ENCODE results near the gene APLF.

APLF gene, protein sequence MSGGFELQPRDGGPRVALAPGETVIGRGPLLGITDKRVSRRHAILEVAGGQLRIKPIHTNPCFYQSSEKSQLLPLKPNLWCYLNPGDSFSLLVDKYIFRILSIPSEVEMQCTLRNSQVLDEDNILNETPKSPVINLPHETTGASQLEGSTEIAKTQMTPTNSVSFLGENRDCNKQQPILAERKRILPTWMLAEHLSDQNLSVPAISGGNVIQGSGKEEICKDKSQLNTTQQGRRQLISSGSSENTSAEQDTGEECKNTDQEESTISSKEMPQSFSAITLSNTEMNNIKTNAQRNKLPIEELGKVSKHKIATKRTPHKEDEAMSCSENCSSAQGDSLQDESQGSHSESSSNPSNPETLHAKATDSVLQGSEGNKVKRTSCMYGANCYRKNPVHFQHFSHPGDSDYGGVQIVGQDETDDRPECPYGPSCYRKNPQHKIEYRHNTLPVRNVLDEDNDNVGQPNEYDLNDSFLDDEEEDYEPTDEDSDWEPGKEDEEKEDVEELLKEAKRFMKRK

DNA sequence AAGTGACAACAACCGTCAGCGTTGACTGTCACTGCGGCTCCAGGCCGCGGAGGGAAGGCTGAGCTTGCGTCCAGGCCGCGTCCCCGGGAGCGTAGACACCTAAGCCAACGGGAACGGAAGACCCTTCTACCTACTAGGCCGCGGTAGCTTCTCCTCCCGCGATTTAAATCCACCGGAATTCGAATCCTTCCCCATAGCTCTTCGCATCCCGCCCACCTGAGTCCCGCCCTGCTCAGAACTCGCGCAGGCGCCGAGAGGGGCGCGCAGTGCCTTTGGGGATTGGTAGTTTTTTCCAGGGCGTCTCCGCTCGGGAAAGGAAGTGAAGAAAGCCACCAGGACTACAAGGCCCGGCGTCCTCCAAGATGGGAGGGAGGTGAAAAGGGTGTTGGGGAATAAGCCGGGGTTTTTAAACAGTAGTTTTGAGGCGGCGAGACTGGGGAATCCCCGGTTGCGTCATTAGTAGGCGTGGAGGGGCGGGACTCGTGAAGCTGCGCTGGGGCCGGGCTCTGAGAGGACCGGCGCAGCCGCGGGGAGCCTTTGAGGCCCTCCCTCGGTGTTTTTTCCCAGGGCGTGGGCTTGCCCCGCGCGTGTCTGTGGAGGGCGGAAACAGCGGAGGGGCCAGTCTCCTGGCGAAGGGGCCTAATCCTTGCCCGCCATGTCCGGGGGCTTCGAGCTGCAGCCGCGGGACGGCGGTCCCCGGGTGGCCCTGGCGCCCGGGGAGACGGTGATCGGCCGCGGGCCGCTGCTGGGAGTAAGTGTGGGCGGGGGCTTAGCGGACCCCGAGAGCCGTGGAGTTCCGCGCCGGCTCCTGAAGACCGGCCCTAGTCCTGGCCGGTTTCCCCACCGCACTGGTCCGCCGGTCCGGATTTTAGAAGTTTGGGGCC, at the start of gene APLF, which contains the start of gene FBXO48:
APLF (plus strand) TSS at position 509 of the 884 bp plus-strand sequence; CDS start at position 656, 147 bp downstream.
FBXO48 (minus strand) TSS at position 218 of the 884 bp plus-strand sequence. CDS start 2,149 bp downstream, outside the sequence.
- H3K9me3 Mint-ChIP-seq = no peaks in the 10 kb centered on the region
- peak within 1 kb of the TSS; percentile 94 for H3K4me3 Mint-ChIP-seq
- peaks cover 19% of the 10 kb centered on the region for H3K4me1 Mint-ChIP-seq
- ATAC-seq (ENCODE audit: low read depth) (peak; percentile 87), DNase-seq (ENCODE audit: low spot score in 2 of 2) (peak; percentile 96 to 98)
- H3K27ac Mint-ChIP-seq = peak within 1 kb of the TSS; percentile 96
- no peaks in the 10 kb centered on the region for H3K27me3 Mint-ChIP-seq
- H3K36me3 Mint-ChIP-seq = no peaks in the 10 kb centered on the region

DNA sequence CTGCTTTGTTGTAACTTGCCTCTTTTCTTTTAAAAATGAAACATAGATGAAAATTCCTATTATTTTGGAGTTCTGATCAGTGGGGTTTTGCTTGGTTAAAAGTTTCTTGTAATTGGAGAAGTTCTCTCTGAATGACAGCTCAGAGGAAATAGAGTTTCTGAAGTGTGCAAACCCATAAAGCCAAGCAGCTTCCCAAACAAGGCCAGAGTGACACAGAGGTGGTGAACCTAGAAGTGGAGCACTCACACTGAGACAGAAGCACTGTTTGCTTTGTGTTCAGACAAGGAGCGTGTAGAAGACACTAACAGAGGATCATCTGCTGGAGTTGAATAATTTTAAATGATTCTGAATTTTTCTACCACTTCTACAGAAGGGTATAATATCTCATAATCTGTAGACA, 49.5 kb upstream of the APLF start:
- H3K27me3 Mint-ChIP-seq = no peaks in the 10 kb centered on the region
- no peak for DNase-seq (ENCODE audit: low spot score in 2 of 2)
- H3K9me3 Mint-ChIP-seq = no peaks in the 10 kb centered on the region
- peaks cover 50% of the 10 kb centered on the region for H3K4me1 Mint-ChIP-seq
- H3K36me3 Mint-ChIP-seq = no peaks in the 10 kb centered on the region
- H3K4me3 Mint-ChIP-seq = peak overlapping the region; percentile 22
- peak; percentile 72 for ATAC-seq (ENCODE audit: low read depth)
- peak overlapping the region; percentile 15 for H3K27ac Mint-ChIP-seq

DNA sequence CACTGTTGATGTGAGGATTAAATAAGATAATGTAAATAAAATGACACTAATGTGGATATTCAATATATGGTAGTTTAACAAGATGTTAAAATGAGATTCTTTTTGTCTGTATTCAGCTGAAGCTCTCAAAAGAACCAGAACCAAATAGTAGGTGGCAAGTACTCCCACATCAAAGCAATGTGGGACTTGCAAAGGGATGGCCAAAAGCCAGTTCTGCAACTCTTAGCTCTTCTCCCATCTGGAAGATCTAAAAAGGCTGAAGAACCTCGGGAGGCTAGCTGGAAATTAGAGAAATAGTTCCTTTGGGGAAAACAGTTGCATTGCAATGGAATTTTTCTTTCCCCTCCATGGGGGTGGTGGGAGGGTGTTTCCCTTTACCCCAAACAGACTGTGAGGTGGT, 49.0 kb upstream of the APLF start:
- peaks cover 47% of the 10 kb centered on the region for H3K4me1 Mint-ChIP-seq
- no peak overlapping the region for H3K4me3 Mint-ChIP-seq
- DNase-seq (ENCODE audit: low spot score in 2 of 2) = no peak
- H3K9me3 Mint-ChIP-seq = no peaks in the 10 kb centered on the region
- ATAC-seq (ENCODE audit: low read depth) = no peak
- H3K27ac Mint-ChIP-seq = no peak overlapping the region
- H3K27me3 Mint-ChIP-seq = no peaks in the 10 kb centered on the region
- no peaks in the 10 kb centered on the region for H3K36me3 Mint-ChIP-seq

DNA sequence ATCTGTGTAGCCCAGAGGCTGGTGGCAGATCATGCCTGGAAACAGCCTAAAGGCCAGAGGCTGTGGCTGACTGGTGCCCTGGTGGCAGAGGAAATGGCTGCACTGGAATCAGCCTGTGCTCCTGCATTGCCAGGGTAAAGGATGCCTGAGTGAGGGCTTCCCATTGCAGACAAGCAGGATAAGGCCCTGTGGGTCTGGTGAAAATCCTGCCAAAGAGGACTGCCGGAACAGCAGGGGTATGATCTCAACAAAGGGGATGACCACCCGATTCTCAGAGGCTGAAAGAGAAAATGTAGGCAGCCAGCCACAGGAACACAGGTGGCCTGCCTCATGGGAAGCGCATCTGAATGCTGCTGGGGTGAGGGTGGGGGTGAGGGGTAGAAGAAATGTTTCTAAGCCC, 48.5 kb upstream of the APLF start:
- no peaks in the 10 kb centered on the region for H3K36me3 Mint-ChIP-seq
- no peak overlapping the region for H3K4me3 Mint-ChIP-seq
- H3K4me1 Mint-ChIP-seq = peaks cover 45% of the 10 kb centered on the region
- H3K27ac Mint-ChIP-seq = peak overlapping the region; percentile 18
- H3K27me3 Mint-ChIP-seq = no peaks in the 10 kb centered on the region
- DNase-seq (ENCODE audit: low spot score in 2 of 2) (no peak), ATAC-seq (ENCODE audit: low read depth) (peak; percentile 37)
- no peaks in the 10 kb centered on the region for H3K9me3 Mint-ChIP-seq

DNA sequence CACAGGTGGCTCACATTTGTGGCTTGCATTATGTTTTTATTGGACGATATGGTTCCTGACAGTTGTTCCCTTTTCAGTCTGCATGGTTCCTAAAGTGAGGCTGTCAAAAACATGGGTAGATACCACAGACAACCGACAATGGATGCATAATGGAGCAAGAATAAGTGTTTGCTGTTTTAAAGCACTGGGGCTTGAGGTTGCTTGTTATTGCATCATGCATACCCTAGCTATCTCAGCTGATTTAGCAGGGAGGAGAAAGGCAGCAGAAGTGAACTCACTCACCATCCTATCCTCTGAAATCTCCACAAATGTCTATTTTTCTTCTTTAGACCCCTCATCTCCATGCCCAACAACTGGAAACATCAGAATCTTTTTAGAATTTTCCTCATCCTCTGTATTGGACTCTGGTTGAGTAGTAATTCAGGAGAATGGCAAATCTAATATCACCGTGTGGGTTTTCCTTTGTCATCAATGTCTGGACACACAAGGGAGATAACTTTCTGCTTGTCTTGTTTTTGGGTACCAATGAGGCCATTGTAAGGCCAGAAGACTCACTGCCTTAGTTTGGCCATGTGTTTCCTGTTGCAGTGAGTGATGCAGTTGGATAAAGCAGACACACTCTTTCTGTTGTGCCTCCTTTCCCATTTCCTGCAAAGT, 47.0 kb upstream of the APLF start:
- no peaks in the 10 kb centered on the region for H3K27me3 Mint-ChIP-seq
- peaks cover 45% of the 10 kb centered on the region for H3K4me1 Mint-ChIP-seq
- H3K27ac Mint-ChIP-seq = no peak overlapping the region
- no peak overlapping the region for H3K4me3 Mint-ChIP-seq
- no peaks in the 10 kb centered on the region for H3K9me3 Mint-ChIP-seq
- ATAC-seq (ENCODE audit: low read depth) = no peak
- no peaks in the 10 kb centered on the region for H3K36me3 Mint-ChIP-seq
- no peak for DNase-seq (ENCODE audit: low spot score in 2 of 2)

DNA sequence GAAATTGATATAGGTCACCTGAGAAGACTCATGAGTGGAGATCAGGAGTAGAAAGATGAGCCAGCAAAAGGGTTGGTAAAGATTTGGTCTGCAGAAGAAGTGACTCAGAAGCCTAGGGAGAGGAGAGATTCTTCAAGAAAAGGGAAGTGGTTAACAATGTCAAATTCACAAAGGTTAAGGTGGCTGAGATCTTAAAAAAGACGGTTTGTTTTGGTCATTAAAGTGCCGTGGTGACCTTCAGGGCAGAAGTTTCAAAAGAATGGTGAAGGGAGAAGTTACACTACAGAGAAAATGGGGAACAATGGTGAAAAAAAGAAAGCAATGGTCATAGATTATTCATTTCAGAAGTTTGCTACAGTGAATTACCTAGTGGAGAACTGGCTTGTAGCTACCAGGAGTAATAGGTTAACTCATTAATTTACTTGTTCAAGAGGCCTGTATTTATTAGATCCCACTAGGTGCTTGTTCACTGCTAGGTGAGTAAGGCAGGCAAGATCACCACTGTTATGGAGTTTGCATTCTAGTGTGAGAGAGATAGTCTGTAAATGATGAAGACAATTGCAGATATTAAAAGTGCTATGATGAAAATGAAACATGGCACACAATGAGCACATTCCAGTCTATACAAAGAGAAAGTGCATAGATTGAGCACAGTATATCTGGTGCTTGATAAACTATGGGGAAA, 43.3 kb upstream of the APLF start:
- H3K9me3 Mint-ChIP-seq = no peaks in the 10 kb centered on the region
- peaks cover 33% of the 10 kb centered on the region for H3K4me1 Mint-ChIP-seq
- ATAC-seq (ENCODE audit: low read depth) = peak; percentile 82
- no peaks in the 10 kb centered on the region for H3K27me3 Mint-ChIP-seq
- H3K27ac Mint-ChIP-seq = no peak overlapping the region
- no peaks in the 10 kb centered on the region for H3K36me3 Mint-ChIP-seq
- peak in 1 of 2 donors; percentile 50 for DNase-seq (ENCODE audit: low spot score in 2 of 2)
- H3K4me3 Mint-ChIP-seq = no peak overlapping the region

DNA sequence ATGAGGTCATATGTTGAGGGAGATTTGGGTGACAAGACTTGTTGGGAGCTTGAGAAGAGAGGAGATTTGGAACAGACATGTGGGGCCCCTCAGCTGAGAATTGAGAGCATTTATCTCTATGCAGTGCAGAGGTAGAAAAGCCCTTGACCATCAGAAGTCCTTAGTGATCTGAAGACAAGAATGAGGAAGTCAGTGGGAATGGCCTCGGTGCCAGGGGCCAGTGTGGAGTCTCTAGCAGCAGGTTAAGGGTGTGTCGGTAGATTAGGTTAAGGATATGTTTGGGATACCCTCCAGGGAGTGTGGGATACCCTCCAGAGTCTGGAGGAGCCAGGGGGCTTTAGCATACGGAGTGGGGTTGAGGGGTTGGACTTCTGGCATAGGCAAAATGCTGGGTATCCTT, 41.9 kb upstream of the APLF start:
- DNase-seq (ENCODE audit: low spot score in 2 of 2) (no peak), ATAC-seq (ENCODE audit: low read depth) (no peak)
- Mint-ChIP-seq H3K27me3 (no peaks in the 10 kb centered on the region), H3K4me1 (peaks cover 27% of the 10 kb centered on the region), H3K4me3 (no peak overlapping the region), H3K9me3 (no peaks in the 10 kb centered on the region), H3K27ac (no peak overlapping the region), H3K36me3 (no peaks in the 10 kb centered on the region)

DNA sequence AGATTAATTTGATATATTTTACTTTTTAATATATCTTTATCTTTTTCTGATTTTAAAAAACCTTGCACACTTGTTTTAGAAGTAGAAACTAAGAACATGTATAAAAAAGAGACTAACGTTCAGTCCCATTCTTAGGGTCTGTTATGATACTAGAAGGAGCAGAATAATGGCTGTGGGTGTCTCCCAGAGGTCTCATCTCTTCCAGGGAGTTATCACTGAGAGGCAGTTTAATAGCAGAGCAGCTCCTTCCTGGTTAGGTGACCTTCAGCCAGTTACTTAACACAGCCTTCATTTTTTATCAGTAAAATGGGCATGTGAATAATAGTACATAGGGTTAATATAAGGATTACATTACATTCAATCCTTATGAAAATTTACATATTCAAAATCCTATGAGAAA, 40.9 kb upstream of the APLF start:
- ATAC-seq (ENCODE audit: low read depth) (no peak), DNase-seq (ENCODE audit: low spot score in 2 of 2) (no peak)
- Mint-ChIP-seq H3K27me3 (no peaks in the 10 kb centered on the region), H3K36me3 (no peaks in the 10 kb centered on the region), H3K9me3 (no peaks in the 10 kb centered on the region), H3K27ac (peak overlapping the region; percentile 89), H3K4me3 (no peak overlapping the region), H3K4me1 (peaks cover 21% of the 10 kb centered on the region)

DNA sequence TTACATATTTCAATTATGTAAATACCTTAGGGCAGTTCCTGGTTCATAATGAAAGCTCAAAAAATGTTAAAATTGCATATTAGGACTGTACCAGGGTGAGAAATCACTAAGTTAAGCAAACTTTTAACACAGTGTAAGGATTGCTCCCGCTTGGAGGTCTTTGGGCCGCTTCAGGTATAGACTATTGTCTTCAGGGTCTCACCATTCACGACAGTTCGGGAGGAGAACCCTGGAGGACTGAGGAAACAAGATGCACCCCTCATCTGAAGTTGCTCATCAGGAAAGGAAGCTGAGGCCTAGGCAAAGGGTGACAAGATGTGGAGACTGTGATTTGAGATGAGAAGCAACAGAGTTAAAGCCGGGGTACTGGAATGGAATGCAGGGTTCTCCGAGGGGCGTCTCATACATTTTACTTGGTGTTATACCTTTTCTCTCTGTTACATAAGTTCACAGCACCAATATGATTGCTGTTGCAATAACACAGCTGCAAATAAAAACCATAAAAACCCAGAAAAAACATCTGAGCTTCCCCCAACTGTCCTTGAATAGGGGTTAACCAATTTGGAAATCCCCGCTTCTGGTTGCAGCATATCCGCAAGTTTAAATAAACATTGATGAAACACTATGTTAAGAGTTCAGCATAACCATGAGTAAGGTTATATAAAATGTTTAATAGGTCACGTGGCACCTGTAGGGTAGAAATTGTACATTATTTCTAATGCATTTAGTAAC, 40.4 kb upstream of the APLF start:
- no peaks in the 10 kb centered on the region for H3K27me3 Mint-ChIP-seq
- H3K4me1 Mint-ChIP-seq = peaks cover 16% of the 10 kb centered on the region
- H3K9me3 Mint-ChIP-seq = no peaks in the 10 kb centered on the region
- peak overlapping the region; percentile 56 for H3K4me3 Mint-ChIP-seq
- peak overlapping the region; percentile 89 for H3K27ac Mint-ChIP-seq
- ATAC-seq (ENCODE audit: low read depth) = peak; percentile 59
- peak in 1 of 2 donors; percentile 33 for DNase-seq (ENCODE audit: low spot score in 2 of 2)
- no peaks in the 10 kb centered on the region for H3K36me3 Mint-ChIP-seq

DNA sequence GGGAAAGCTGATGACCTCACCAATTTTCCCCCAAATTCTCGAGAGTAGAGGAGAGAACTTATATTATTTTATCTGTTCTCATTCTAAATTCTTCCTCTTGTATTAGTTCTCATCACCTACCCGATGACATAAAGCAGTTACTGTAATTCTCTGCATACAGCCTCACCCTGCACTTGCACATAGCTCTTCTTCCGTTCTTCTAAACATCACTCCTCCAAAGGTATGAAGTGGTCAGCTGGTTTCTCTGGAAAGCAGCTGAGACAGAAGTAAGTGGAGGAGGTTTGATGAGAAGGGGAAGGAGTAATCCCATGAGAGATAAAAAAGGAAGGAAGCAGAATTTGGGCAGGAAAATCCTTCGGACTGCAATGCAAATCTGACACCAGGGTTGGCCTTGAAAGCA, 39.3 kb upstream of the APLF start:
- Mint-ChIP-seq H3K4me1 (peaks cover 18% of the 10 kb centered on the region), H3K4me3 (peak overlapping the region; percentile 30), H3K36me3 (no peaks in the 10 kb centered on the region), H3K27ac (peak overlapping the region; percentile 89), H3K9me3 (no peaks in the 10 kb centered on the region), H3K27me3 (no peaks in the 10 kb centered on the region)
- no peak for DNase-seq (ENCODE audit: low spot score in 2 of 2)
- no peak for ATAC-seq (ENCODE audit: low read depth)

DNA sequence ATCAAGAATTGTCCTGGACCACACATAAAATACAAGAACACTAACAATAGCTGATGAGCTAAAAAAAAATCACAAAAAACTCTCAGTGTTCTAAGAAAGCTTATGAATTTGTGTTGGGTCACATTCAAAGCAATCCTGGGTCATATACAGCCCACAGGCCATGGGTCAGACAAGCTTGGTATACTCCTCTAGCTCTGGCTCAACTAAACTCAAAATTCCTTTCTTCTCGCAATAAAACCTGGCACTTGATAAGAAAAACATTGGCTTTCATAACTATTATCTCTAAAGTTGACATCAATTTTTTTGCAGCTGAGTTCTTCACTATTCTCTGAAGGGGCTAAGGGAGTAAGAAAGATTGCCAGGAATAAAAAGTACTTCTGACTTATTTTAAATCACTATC, 38.6 kb upstream of the APLF start:
- Mint-ChIP-seq H3K4me3 (no peak overlapping the region), H3K4me1 (peaks cover 18% of the 10 kb centered on the region), H3K9me3 (no peaks in the 10 kb centered on the region), H3K36me3 (no peaks in the 10 kb centered on the region), H3K27ac (peak overlapping the region; percentile 89), H3K27me3 (no peaks in the 10 kb centered on the region)
- DNase-seq (ENCODE audit: low spot score in 2 of 2) (no peak), ATAC-seq (ENCODE audit: low read depth) (no peak)

DNA sequence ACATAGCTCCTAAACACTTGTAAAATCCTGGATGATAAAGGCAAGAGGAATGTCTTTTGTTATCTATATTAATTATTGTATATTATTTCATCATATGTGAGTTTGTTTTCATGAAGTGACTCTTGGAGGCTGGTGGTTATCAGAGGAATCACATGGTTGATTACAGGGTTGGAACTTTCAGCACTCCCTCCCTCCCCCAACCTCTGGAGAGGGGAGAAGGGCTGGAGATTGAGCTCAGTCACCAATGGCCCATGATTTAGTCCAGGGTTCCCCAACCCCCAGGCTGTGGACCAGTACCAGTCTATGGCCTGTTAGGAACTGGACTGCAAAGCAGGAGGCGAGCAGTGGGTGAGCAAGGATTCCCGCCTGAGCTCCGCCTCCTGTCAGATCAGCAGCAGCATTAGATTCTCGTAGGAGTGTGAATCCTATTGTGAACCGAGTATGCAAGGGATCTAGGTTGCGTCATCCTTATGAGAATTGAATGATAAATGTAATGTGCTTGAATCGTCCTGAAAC, 38.0 kb upstream of the APLF start:
- no peak overlapping the region for H3K27ac Mint-ChIP-seq
- no peak for DNase-seq (ENCODE audit: low spot score in 2 of 2)
- no peaks in the 10 kb centered on the region for H3K36me3 Mint-ChIP-seq
- ATAC-seq (ENCODE audit: low read depth) = no peak
- no peak overlapping the region for H3K4me3 Mint-ChIP-seq
- peaks cover 18% of the 10 kb centered on the region for H3K4me1 Mint-ChIP-seq
- H3K9me3 Mint-ChIP-seq = no peaks in the 10 kb centered on the region
- H3K27me3 Mint-ChIP-seq = no peaks in the 10 kb centered on the region
